Measurements from ENCODE around the gene HS3ST2.

HS3ST2 gene

DNA sequence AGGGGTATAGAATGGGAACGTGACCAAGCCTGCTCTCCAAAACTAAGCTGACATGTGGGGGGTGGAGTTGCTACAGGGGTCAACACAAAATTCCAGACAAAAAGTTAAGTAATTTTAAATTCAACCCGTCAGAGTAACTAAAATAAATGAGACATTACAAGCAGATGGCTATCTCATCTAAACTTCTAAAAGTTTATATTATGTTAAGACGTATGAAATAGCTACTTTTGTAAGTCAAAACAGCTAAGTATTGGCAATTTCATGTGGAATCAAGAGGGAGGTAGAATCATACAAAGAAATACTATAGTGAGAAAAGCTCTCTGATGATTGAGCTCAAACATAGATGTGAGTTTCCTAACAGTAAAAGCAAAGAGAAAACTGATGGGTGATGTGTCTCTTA is 113.3 kb downstream of the HS3ST2 start:
- Histone ChIP-seq H3K27ac (no peak overlapping the region), H3K4me3 (no peak overlapping the region)
- DNase-seq (ENCODE audit: low spot score): no peak
- no peak for TF ChIP-seq CTCF (IDR thresholded peaks at IDR 0.05)

GRCh38 chr16:22928882-22929435 is 115.0 kb downstream of the HS3ST2 start:
- H3K4me3 ChIP-seq: no peak overlapping the region
- DNase-seq (ENCODE audit: low spot score): no peak
- TF ChIP-seq CTCF (IDR thresholded peaks at IDR 0.05): no peak
- H3K27ac ChIP-seq: no peak overlapping the region

DNA sequence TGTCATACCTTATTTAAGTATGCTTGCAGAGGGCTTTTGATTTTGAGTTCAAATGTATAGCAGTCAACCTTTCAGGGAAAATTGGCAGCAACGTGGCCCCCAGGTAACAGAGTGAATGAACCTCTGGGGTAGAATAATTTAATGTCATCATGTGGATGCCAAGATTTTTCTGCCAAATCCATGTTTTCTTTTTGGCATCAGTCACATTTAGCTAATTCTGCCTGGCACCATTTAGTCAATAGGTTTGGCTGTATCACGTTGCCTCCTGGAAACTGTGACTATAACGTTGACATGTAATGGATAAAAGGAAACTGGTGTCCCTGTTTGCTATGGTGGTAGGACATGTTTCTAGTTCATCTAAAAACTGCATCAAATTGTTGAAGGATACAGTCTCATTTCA is 115.5 kb downstream of the HS3ST2 start:
- TF ChIP-seq CTCF (IDR thresholded peaks at IDR 0.05): no peak
- no peak for DNase-seq (ENCODE audit: low spot score)
- Histone ChIP-seq H3K4me3 (no peak overlapping the region), H3K27ac (no peak overlapping the region)

DNA sequence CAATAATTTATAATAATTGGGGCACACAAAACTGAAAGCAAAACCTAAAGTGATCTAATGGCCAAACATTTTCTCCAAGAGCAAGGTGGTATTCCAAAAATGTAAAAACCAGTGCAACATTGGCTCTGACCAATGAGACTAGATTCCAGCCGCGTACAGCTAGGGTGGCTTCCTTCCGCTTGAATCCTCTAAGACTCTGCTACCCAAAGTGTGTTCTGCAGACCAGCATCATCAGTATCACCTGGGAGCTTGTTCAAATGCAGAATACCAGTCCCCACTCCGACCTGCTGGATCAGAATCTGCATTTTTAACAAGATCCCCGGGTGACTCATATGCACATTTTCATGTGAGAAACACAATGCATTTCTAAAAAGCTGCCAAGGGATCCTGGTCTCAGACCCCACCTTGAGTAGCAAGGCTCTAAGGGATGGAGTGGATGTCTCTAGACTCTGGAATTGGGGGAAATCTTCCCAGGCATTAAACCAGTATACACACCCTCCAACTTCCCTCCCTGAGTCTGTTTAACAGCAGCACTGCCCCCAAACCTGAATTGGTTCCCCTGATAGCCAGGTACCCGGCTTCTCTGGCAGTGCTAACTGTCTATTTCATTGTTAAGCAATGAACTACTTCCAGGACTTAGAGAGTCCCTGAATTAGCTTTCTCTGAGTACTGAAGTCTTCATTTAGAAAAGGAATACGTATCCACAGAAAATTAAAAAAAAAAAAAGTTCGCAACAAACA is 118.2 kb downstream of the HS3ST2 start:
- Histone ChIP-seq H3K4me3 (no peak overlapping the region), H3K27ac (no peak overlapping the region)
- no peak for TF ChIP-seq CTCF (IDR thresholded peaks at IDR 0.05)
- no peak for DNase-seq (ENCODE audit: low spot score)

DNA sequence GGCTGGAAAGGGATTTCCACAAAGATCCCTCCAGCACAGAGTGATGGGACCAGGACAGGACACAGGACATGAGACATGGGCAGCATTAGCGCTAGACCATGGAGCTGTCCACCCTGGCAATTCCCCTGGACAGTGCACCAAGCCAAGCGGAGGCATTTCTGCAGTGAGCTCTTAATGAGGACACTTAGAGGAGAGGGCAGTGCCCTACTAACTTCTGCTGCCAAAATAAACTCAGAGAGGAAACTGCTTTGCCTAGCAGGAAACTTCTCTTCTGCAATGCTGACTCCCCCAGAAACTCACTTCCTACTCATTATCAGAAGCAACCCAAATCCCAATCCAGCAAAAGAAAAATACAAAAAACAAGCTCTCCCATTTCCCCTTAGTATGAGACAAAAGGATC is 119.2 kb downstream of the HS3ST2 start:
- no peak for DNase-seq (ENCODE audit: low spot score)
- Histone ChIP-seq H3K27ac (no peak overlapping the region), H3K4me3 (no peak overlapping the region)
- TF ChIP-seq CTCF (IDR thresholded peaks at IDR 0.05): no peak

DNA sequence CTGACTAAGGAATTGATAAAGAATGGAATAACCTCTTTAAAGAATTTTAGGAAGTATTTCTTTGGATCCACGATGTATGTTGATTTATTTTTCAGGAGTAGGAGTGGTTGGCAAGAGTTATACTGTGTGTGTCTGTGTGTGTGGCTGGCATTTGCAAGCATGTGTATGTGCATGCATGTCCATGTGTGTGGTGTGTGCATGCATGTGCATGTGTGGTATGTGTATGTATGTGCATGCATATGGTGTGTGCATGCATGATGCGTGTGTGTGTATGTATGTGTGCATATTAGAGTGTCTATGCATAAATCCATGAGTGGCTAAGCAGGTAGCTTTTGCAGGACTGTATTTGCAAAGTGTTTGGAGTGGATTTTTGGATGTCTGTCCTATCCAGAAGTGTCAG is 120.8 kb downstream of the HS3ST2 start:
- TF ChIP-seq CTCF (IDR thresholded peaks at IDR 0.05): no peak
- Histone ChIP-seq H3K27ac (no peak overlapping the region), H3K4me3 (no peak overlapping the region)
- DNase-seq (ENCODE audit: low spot score): no peak

- no peak for DNase-seq (ENCODE audit: low spot score)
- Histone ChIP-seq H3K27ac (no peak overlapping the region), H3K4me3 (no peak overlapping the region)
- TF ChIP-seq CTCF (IDR thresholded peaks at IDR 0.05): no peak
Observed at GRCh38 chr16:22937169-22937568, 123.2 kb downstream of the HS3ST2 start.
